HG03558 (cell line): ENCODE data around the gene ENO2.

Source experiments
- ATAC-seq: cut with Tn5 transposase; IDR thresholded peaks from one replicate; pipeline ENCODE4 v1.9.1; 2021; ENCODE audit warnings: moderate number of reproducible peaks; ENCODE audit not compliant: unreplicated experiment; ENCODE audit errors: extremely low read depth

The ENO2 gene

GRCh38 chr12:6946033-6946919 lies 31.9 kb downstream of the ENO2 start:
- no peak for ATAC-seq

GRCh38 chr12:6946920-6947374 lies 32.6 kb downstream of the ENO2 start:
- no peak for ATAC-seq

GRCh38 chr12:6947615-6948014 lies 33.2 kb downstream of the ENO2 start:
- ATAC-seq: no peak

GRCh38 chr12:6948873-6949594 lies 34.7 kb downstream of the ENO2 start:
- ATAC-seq: no peak

- ATAC-seq: no peak
These were observed 36.0 kb downstream of the ENO2 start for GRCh38 chr12:6950401-6950801.

- no peak for ATAC-seq
These were observed 36.6 kb downstream of the ENO2 start, which contains the start of gene PTPN6 for GRCh38 chr12:6950811-6951540. PTPN6 (plus strand) TSS chr12:6951356; CDS start chr12:6951513, 157 bp downstream.

- no peak for ATAC-seq
These were observed 37.3 kb downstream of the ENO2 start for GRCh38 chr12:6951551-6952120.

GRCh38 chr12:6952121-6952862 lies 37.9 kb downstream of the ENO2 start:
- ATAC-seq: no peak

- ATAC-seq: no peak
These were observed 38.6 kb downstream of the ENO2 start for GRCh38 chr12:6952863-6953441.

GRCh38 chr12:6953442-6954315 lies 39.3 kb downstream of the ENO2 start:
- no peak for ATAC-seq

GRCh38 chr12:6954316-6955107 lies 40.1 kb downstream of the ENO2 start:
- ATAC-seq: no peak

GRCh38 chr12:6955108-6956020 lies 41.0 kb downstream of the ENO2 start:
- no peak for ATAC-seq

GRCh38 chr12:6956021-6956727 lies 41.8 kb downstream of the ENO2 start:
- ATAC-seq: no peak

- ATAC-seq: no peak
These were observed 42.8 kb downstream of the ENO2 start for GRCh38 chr12:6957151-6957701.

- no peak for ATAC-seq
These were observed 43.6 kb downstream of the ENO2 start for GRCh38 chr12:6957741-6958608.
